ENCODE data around the gene SBSN. TPM values are rescaled to one million over a fixed set of nuclear protein-coding genes. Genes with fewer than 3 reads are reported as not detected.

Gene SBSN
- total and polyA plus RNA-seq, 2 donors from 2014 or later: not detected

DNA sequence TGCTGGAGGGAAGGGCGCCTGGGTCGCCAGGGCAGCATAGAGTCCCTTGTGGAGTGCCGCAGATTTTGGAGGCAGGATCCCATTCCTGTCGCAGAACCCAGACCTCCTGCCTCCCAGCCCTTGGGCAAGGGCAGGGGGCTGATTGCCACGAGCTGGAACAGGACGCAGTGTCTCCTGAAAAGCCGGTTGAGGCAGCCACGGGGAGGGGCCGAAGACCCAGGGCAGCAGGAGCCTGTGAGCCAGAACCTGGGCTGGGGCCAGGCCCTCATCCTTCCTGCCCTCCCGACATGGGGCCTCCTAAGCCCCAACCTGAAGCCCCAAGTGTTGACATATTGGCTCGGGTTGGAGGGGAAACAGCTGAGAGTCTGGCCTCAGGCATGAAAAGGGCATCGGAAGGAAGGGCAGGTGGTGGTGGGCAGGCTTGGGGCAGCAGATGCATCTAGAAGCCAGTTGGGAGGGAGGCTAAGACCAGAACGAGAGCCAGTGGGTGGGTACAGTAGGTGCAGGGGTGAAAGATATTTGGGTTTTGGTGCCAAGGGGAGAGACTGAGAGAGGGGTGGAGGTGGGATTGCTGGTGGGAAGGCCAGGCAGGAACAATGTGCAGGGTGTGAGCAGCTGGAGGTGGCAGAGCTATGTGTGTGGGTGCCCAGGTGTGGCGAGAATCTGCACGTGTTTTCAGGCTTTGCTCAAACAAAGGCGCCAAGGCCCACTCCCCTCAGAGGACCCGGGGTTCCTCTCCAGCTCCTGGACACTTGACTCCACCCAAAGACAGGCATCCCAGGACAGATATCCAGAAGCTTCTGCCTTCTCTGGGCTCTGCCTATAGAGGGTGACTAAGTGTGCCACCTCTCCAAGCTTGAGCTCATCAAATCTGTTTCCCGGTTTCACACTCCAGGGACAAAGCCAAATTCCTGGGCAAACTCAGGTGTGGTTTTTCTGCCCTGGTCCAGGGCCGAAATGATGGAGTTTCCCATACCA lies 1.4 kb upstream of the SBSN start:
- FAIRE-seq (no peak), DNase-seq (no peak)
- no peaks in the 10 kb centered on the region for H3K36me3 ChIP-seq (ENCODE audit: control insufficient read depth in 2 of 3, insufficient read depth in 3 of 3, low read length in 3 of 3)

DNA sequence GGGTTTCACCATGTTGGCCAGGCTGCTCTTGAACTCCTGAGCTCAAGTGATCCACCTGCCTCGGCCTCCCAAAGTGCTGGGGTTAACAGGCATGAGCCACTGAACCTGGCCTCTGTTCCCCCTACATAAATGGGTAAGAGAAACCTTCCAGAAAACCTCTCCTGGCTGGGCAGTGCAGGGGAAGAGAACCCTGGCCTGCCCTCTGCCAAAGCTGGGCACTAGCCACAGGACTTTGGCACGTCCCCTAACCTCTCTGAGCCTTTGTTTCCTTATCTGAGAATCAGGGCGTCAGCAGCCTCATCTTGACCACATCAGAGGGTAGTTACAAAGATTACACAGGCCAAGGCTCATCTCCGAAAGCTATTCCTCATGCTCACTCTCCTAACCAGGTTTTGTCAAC lies 2.2 kb downstream of the SBSN start:
- FAIRE-seq (no peak), DNase-seq (no peak)
- no peaks in the 10 kb centered on the region for H3K9me3 ChIP-seq (ENCODE audit: control insufficient read depth in 2 of 3, insufficient read depth in 1 of 3, low read length in 3 of 3)
- H3K27me3 ChIP-seq (ENCODE audit: control insufficient read depth, insufficient read depth, low read length): no peaks in the 10 kb centered on the region
- TF ChIP-seq, protein P1, sequence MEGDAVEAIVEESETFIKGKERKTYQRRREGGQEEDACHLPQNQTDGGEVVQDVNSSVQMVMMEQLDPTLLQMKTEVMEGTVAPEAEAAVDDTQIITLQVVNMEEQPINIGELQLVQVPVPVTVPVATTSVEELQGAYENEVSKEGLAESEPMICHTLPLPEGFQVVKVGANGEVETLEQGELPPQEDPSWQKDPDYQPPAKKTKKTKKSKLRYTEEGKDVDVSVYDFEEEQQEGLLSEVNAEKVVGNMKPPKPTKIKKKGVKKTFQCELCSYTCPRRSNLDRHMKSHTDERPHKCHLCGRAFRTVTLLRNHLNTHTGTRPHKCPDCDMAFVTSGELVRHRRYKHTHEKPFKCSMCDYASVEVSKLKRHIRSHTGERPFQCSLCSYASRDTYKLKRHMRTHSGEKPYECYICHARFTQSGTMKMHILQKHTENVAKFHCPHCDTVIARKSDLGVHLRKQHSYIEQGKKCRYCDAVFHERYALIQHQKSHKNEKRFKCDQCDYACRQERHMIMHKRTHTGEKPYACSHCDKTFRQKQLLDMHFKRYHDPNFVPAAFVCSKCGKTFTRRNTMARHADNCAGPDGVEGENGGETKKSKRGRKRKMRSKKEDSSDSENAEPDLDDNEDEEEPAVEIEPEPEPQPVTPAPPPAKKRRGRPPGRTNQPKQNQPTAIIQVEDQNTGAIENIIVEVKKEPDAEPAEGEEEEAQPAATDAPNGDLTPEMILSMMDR (IDR thresholded peaks at IDR 0.05; ENCODE audit: borderline replicate concordance, extremely low read depth, insufficient read depth): no peak
- H3K27ac ChIP-seq (ENCODE audit: low read depth in 2 of 2, low read length in 2 of 2): no peak overlapping the region
- H3K4me3 ChIP-seq (ENCODE audit: low read length in 3 of 3): no peak overlapping the region
- intact Hi-C loops (cut with DNase I): no loop called here
- H3K36me3 ChIP-seq (ENCODE audit: control insufficient read depth in 2 of 3, insufficient read depth in 3 of 3, low read length in 3 of 3): no peaks in the 10 kb centered on the region
- H3K9ac ChIP-seq (ENCODE audit: low read length in 3 of 3): no peak overlapping the region
- H3K4me1 ChIP-seq (ENCODE audit: control insufficient read depth in 2 of 3, insufficient read depth in 2 of 3, low read depth in 1 of 3, low read length in 3 of 3): no peaks in the 10 kb centered on the region

More for the DNA sequence above, 1.4 kb upstream of the SBSN start:
- Histone ChIP-seq H3K27ac (ENCODE audit: low read depth in 2 of 2, low read length in 2 of 2) (no peak overlapping the region), H3K4me3 (ENCODE audit: low read length in 3 of 3) (no peak overlapping the region), H3K9ac (ENCODE audit: low read length in 3 of 3) (no peak overlapping the region), H3K4me1 (ENCODE audit: control insufficient read depth in 2 of 3, insufficient read depth in 2 of 3, low read depth in 1 of 3, low read length in 3 of 3) (no peaks in the 10 kb centered on the region), H3K9me3 (ENCODE audit: control insufficient read depth in 2 of 3, insufficient read depth in 1 of 3, low read length in 3 of 3) (no peaks in the 10 kb centered on the region), H3K27me3 (ENCODE audit: control insufficient read depth, insufficient read depth, low read length) (no peaks in the 10 kb centered on the region)
- intact Hi-C loops (cut with DNase I): no loop called here
- TF ChIP-seq, protein P1 (IDR thresholded peaks at IDR 0.05; ENCODE audit: borderline replicate concordance, extremely low read depth, insufficient read depth): no peak

DNA sequence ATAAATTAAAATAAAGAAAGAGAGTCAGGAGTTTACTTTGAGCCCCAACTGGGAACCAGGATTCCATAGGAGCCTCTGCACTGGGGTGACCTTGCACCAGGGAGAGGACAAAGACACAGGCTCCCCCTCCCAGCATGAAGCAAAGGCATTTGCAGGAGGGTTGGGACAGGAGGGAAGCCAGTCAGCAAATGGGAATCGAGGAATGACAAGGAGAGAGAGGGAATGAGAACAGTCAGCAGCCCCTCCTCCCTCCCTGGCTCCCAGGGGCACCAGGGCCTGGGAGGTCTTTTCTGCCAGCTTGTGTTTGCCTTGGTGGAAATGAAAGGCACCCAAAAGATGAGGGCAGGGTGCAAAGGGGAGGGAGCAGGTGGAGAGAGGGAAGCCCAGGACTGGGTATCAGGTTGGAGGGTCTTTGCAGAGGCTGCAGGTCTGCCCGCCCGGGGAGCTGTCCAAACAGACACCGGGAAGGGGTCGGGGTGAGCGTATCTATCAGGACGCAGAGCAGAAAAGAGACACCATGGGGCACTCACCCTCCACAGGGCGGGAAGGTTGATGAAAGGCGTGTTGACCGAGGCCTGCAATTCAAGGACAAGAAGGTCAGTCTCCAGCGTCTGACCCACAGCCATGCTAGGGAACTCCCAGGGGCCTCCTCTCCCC lies 3.8 kb downstream of the SBSN start:
- TF ChIP-seq, protein P1 (IDR thresholded peaks at IDR 0.05; ENCODE audit: borderline replicate concordance, extremely low read depth, insufficient read depth): no peak
- H3K36me3 ChIP-seq (ENCODE audit: control insufficient read depth in 2 of 3, insufficient read depth in 3 of 3, low read length in 3 of 3): no peaks in the 10 kb centered on the region
- FAIRE-seq (no peak), DNase-seq (no peak)
- no peak overlapping the region for H3K9ac ChIP-seq (ENCODE audit: low read length in 3 of 3)
- H3K4me3 ChIP-seq (ENCODE audit: low read length in 3 of 3): no peak overlapping the region
- no peak overlapping the region for H3K27ac ChIP-seq (ENCODE audit: low read depth in 2 of 2, low read length in 2 of 2)
- H3K4me1 ChIP-seq (ENCODE audit: control insufficient read depth in 2 of 3, insufficient read depth in 2 of 3, low read depth in 1 of 3, low read length in 3 of 3): no peaks in the 10 kb centered on the region
- intact Hi-C loops (cut with DNase I): no loop called here
- no peaks in the 10 kb centered on the region for H3K9me3 ChIP-seq (ENCODE audit: control insufficient read depth in 2 of 3, insufficient read depth in 1 of 3, low read length in 3 of 3)
- no peaks in the 10 kb centered on the region for H3K27me3 ChIP-seq (ENCODE audit: control insufficient read depth, insufficient read depth, low read length)
